ENCODE results near the gene STAG3. TPM values are rescaled to one million over a fixed set of nuclear protein-coding genes. Genes with fewer than 3 reads are reported as not detected.

STAG3 gene
- total RNA-seq, 1 experiment from 2014 or later = 1.7 TPM

DNA sequence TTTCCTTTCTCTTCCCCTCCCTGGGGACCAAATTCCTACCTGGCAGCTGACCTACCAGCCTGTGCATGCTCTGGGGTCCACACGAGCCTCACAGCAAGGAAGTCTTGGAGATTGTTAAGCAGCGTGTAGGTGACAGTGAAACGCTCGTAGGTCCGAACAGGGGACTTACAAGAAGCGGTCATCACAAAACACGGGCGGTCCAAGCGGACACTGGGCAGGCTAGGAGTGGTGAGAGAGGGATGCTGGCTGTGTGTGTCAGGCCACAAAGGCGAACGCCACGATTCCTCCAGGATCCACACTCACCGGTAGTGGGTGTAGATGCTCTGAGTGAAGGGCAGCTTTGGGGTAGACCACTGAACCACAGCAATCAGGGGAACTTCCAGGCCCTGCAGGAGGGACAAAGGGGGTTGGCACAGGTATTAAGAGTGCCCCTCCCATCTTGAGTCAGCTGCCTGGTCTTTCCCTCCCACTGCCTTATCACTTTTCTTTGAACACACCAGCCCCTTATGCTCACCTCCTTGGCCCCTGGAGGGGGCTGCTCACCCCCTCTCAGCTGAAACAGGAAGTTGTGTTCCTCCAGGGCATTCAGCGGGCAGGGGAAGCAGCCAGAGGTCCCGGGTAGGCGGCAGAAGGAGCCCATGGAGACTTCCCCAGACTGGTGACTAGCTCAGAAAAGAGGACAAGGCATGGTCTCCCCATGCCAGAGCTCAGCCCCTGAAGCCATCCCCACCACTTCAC lies 21.2 kb upstream of the STAG3 start:
- no peaks in the 10 kb centered on the region for H3K27me3 ChIP-seq (ENCODE audit: control insufficient read depth, insufficient read depth, low read length)

DNA sequence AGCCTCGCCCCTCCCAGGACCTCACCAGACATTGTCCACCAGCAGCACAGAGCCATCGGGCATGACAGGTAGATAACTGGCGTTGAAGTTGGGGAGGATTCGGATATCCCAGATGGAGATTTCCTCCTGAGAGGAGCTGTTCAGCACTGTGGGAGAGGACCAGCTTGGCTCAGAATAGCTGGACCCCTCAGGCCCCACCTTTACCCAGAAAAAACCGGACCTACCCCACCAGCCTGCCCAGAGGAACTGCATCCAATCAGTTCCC lies 20.7 kb upstream of the STAG3 start:
- TF ChIP-seq, protein P1, sequence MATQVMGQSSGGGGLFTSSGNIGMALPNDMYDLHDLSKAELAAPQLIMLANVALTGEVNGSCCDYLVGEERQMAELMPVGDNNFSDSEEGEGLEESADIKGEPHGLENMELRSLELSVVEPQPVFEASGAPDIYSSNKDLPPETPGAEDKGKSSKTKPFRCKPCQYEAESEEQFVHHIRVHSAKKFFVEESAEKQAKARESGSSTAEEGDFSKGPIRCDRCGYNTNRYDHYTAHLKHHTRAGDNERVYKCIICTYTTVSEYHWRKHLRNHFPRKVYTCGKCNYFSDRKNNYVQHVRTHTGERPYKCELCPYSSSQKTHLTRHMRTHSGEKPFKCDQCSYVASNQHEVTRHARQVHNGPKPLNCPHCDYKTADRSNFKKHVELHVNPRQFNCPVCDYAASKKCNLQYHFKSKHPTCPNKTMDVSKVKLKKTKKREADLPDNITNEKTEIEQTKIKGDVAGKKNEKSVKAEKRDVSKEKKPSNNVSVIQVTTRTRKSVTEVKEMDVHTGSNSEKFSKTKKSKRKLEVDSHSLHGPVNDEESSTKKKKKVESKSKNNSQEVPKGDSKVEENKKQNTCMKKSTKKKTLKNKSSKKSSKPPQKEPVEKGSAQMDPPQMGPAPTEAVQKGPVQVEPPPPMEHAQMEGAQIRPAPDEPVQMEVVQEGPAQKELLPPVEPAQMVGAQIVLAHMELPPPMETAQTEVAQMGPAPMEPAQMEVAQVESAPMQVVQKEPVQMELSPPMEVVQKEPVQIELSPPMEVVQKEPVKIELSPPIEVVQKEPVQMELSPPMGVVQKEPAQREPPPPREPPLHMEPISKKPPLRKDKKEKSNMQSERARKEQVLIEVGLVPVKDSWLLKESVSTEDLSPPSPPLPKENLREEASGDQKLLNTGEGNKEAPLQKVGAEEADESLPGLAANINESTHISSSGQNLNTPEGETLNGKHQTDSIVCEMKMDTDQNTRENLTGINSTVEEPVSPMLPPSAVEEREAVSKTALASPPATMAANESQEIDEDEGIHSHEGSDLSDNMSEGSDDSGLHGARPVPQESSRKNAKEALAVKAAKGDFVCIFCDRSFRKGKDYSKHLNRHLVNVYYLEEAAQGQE (IDR thresholded peaks at IDR 0.05; ENCODE audit: insufficient read depth in 1 of 2, low read depth in 2 of 2, low read length in 1 of 2) = no peak
- no peak for TF ChIP-seq SIN3A (IDR thresholded peaks at IDR 0.05; ENCODE audit: borderline replicate concordance, insufficient read depth, low read depth, low read length)
- TF ChIP-seq POLR2AphosphoS5 (IDR thresholded peaks at IDR 0.05; ENCODE audit: low read depth, low read length) = no peak
- TF ChIP-seq, protein P2, sequence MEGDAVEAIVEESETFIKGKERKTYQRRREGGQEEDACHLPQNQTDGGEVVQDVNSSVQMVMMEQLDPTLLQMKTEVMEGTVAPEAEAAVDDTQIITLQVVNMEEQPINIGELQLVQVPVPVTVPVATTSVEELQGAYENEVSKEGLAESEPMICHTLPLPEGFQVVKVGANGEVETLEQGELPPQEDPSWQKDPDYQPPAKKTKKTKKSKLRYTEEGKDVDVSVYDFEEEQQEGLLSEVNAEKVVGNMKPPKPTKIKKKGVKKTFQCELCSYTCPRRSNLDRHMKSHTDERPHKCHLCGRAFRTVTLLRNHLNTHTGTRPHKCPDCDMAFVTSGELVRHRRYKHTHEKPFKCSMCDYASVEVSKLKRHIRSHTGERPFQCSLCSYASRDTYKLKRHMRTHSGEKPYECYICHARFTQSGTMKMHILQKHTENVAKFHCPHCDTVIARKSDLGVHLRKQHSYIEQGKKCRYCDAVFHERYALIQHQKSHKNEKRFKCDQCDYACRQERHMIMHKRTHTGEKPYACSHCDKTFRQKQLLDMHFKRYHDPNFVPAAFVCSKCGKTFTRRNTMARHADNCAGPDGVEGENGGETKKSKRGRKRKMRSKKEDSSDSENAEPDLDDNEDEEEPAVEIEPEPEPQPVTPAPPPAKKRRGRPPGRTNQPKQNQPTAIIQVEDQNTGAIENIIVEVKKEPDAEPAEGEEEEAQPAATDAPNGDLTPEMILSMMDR (IDR thresholded peaks at IDR 0.05) = no peak
- no peak for TF ChIP-seq TCF7L2 (IDR thresholded peaks at IDR 0.05; ENCODE audit: low read depth, low read length)
- peak overlapping the region; percentile 78 to 91 for H3K4me3 ChIP-seq (ENCODE audit: low read depth in 2 of 2, low read length in 2 of 2)
- intact Hi-C loops (cut with micrococcal nuclease; ENCODE audit: unreplicated experiment) (no loop called here), in situ Hi-C loops (cut with HindIII; ENCODE audit: low pct_unique_long_range_greater_than_20kb, low sequenced_read_pairs) (no loop called here)
- H3K27ac ChIP-seq (ENCODE audit: low read length) = peak overlapping the region; percentile 81
- BruUV-seq (replicated peaks) = no TSS peak
- H3K4me1 ChIP-seq (ENCODE audit: control insufficient read depth, insufficient read depth, low read length) = peaks cover 44% of the 10 kb centered on the region
- H3K9me3 ChIP-seq (ENCODE audit: control insufficient read depth, insufficient read depth, low read depth, low read length) = no peaks in the 10 kb centered on the region
- CTCF ChIA-PET = no interaction called here
- POLR2A ChIA-PET = interaction anchor here (0.6 kb wide), 1 partner anchor 40 kb away, joined by 3 read pairs; no protein-coding TSS in a partner anchor
- ATAC-seq (no peak), DNase-seq (ENCODE audit: low read depth, low spot score) (no peak)
- H3K36me3 ChIP-seq (ENCODE audit: control insufficient read depth, insufficient read depth, low read length) = peaks cover 6% of the 10 kb centered on the region
- H3K27me3 ChIP-seq (ENCODE audit: control insufficient read depth, insufficient read depth, low read length) = no peaks in the 10 kb centered on the region

More for the DNA sequence above, 21.2 kb upstream of the STAG3 start:
- ChIA-PET POLR2A (interaction anchor here (0.6 kb wide), 1 partner anchor 39 kb away, joined by 3 read pairs; no protein-coding TSS in a partner anchor), CTCF (interaction anchor here (0.5 kb wide), 1 partner anchor 22 kb away, joined by 9 read pairs; no protein-coding TSS in a partner anchor)
- in situ Hi-C loops (cut with HindIII; ENCODE audit: low pct_unique_long_range_greater_than_20kb, low sequenced_read_pairs) (no loop called here), intact Hi-C loops (cut with micrococcal nuclease; ENCODE audit: unreplicated experiment) (no loop called here)
- Histone ChIP-seq H3K27ac (ENCODE audit: low read length) (peak overlapping the region; percentile 81), H3K9me3 (ENCODE audit: control insufficient read depth, insufficient read depth, low read depth, low read length) (no peaks in the 10 kb centered on the region), H3K4me1 (ENCODE audit: control insufficient read depth, insufficient read depth, low read length) (peaks cover 44% of the 10 kb centered on the region), H3K36me3 (ENCODE audit: control insufficient read depth, insufficient read depth, low read length) (peaks cover 6% of the 10 kb centered on the region), H3K4me3 (ENCODE audit: low read depth in 2 of 2, low read length in 2 of 2) (peak overlapping the region; percentile 78 to 91)
- DNase-seq (ENCODE audit: low read depth, low spot score) (no peak), ATAC-seq (no peak; the same call in 1 of the 2 replicates)
- BruUV-seq (replicated peaks) = no TSS peak
- TF ChIP-seq TCF7L2 (IDR thresholded peaks at IDR 0.05; ENCODE audit: low read depth, low read length) (no peak), POLR2AphosphoS5 (IDR thresholded peaks at IDR 0.05; ENCODE audit: low read depth, low read length) (no peak), SIN3A (IDR thresholded peaks at IDR 0.05; ENCODE audit: borderline replicate concordance, insufficient read depth, low read depth, low read length) (no peak)
- TF ChIP-seq, protein P1 (IDR thresholded peaks at IDR 0.05; ENCODE audit: insufficient read depth in 1 of 2, low read depth in 2 of 2, low read length in 1 of 2) = no peak
- TF ChIP-seq, protein P2 (IDR thresholded peaks at IDR 0.05) = no peak

Measured in Panc1 (cell line).